ENCODE data around the gene OR2A14.

- TF ChIP-seq, protein P1, sequence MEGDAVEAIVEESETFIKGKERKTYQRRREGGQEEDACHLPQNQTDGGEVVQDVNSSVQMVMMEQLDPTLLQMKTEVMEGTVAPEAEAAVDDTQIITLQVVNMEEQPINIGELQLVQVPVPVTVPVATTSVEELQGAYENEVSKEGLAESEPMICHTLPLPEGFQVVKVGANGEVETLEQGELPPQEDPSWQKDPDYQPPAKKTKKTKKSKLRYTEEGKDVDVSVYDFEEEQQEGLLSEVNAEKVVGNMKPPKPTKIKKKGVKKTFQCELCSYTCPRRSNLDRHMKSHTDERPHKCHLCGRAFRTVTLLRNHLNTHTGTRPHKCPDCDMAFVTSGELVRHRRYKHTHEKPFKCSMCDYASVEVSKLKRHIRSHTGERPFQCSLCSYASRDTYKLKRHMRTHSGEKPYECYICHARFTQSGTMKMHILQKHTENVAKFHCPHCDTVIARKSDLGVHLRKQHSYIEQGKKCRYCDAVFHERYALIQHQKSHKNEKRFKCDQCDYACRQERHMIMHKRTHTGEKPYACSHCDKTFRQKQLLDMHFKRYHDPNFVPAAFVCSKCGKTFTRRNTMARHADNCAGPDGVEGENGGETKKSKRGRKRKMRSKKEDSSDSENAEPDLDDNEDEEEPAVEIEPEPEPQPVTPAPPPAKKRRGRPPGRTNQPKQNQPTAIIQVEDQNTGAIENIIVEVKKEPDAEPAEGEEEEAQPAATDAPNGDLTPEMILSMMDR (IDR thresholded peaks at IDR 0.05), result no peak
- TF ChIP-seq POLR2A (IDR thresholded peaks at IDR 0.05), result no peak
Observed at GRCh38 chr7:144098776-144099175, 24.2 kb upstream of the OR2A14 start.

All from tibial nerve (tissue), 3 donors.